PC-3 (cell line): ENCODE results near the gene GRK3. TPM values are rescaled to one million over a fixed set of nuclear protein-coding genes. Genes with fewer than 3 reads are reported as not detected.

Experiments
- ATAC-seq: fragments of 200-7000 bp; cut with Tn5 transposase; 2 replicates; pipeline ENCODE4 v1.9.1; 2020; ENCODE audit warnings: mild to moderate bottlenecking, moderate library complexity
- BruUV-seq: library from RNA; stranded (reverse); fragments of 400-500 nt; replicated peaks from 2 replicates; lab custom pipeline; 2021; lab: Mats Ljungman, UMichigan
- CTCF ChIA-PET: fragments of 300-600 bp; sonication (Branson Sonifier 250); formaldehyde crosslinking; loops from one replicate; lab custom pipeline; 2022; ENCODE audit warnings: antibody characterized with exemption; lab: Charles Lee
- POLR2A ChIA-PET: fragments of 300-600 bp; sonication (Branson Sonifier 250); formaldehyde crosslinking; loops from one replicate; lab custom pipeline; 2022; ENCODE audit warnings: antibody characterized with exemption; ENCODE audit not compliant: unreplicated experiment; lab: Charles Lee
- DNase-seq: peaks from one replicate; pipeline ENCODE4 v3.0.0-alpha.2; 2015
- H2AFZ ChIP-seq: fragments of 300-600 bp; sonication (generic); 2 replicates; pipeline ENCODE4 v1.6.0; 2016; ENCODE audit warnings: antibody characterized with exemption, low read length
- H3F3A ChIP-seq: fragments of 300-600 bp; sonication (generic); one replicate; pipeline ENCODE4 v1.6.0; 2017; ENCODE audit warnings: antibody characterized with exemption, low read length, control low read depth, mild to moderate bottlenecking; ENCODE audit not compliant: unreplicated experiment
- H3K27ac ChIP-seq: fragments of 300-600 bp; sonication (generic); 2 replicates; pipeline ENCODE4 v1.5.1; 2016; ENCODE audit warnings: mild to moderate bottlenecking, low read length
- H3K27me3 ChIP-seq: fragments of 300-600 bp; sonication (generic); 2 replicates; pipeline ENCODE4 v1.6.1; 2016; ENCODE audit warnings: low read length, mixed read lengths
- H3K36me3 ChIP-seq: fragments of 300-600 bp; sonication (generic); 2 replicates; pipeline ENCODE4 v1.6.1; 2016; ENCODE audit warnings: low read depth, mixed run types, low read length, mixed read lengths
- H3K4me1 ChIP-seq: fragments of 300-600 bp; sonication (generic); 2 replicates; pipeline ENCODE4 v1.5.1; 2016; ENCODE audit warnings: low read length; ENCODE audit not compliant: insufficient read depth
- H3K4me2 ChIP-seq: fragments of 300-600 bp; sonication (generic); 2 replicates; pipeline ENCODE4 v1.6.0; 2016; ENCODE audit warnings: low read length
- H3K4me3 ChIP-seq: fragments of 300-600 bp; sonication (generic); 2 replicates; pipeline ENCODE4 v1.5.1; 2016; ENCODE audit warnings: mild to moderate bottlenecking, low read length, mixed read lengths
- H3K79me2 ChIP-seq: fragments of 300-600 bp; sonication (generic); 2 replicates; pipeline ENCODE4 v1.6.1; 2017; ENCODE audit warnings: low read length, mixed read lengths
- H3K9ac ChIP-seq: fragments of 300-600 bp; sonication (generic); 2 replicates; pipeline ENCODE4 v1.6.0; 2016; ENCODE audit warnings: mild to moderate bottlenecking, low read length
- H3K9me2 ChIP-seq: fragments of 300-600 bp; sonication (generic); replicated peaks from 2 replicates; pipeline ENCODE4 v1.6.1; 2016; ENCODE audit warnings: mixed run types, low read length, mixed read lengths
- H3K9me3 ChIP-seq: fragments of 300-600 bp; sonication (generic); 2 replicates; pipeline ENCODE4 v1.6.1; 2016; ENCODE audit warnings: low read length, mixed read lengths
- H4K20me1 ChIP-seq: fragments of 300-600 bp; sonication (generic); 2 replicates; pipeline ENCODE4 v1.6.1; 2016; ENCODE audit warnings: low read length, mixed read lengths
- EZH2 ChIP-seq: fragments of 300-600 bp; sonication (generic); IDR thresholded peaks from one replicate; pipeline ENCODE4 v1.6.1; 2017; ENCODE audit warnings: antibody characterized with exemption, mild to moderate bottlenecking, low read length; ENCODE audit not compliant: unreplicated experiment
- EZH2phosphoT487 ChIP-seq: fragments of 300-600 bp; sonication (generic); IDR thresholded peaks from 2 replicates; pipeline ENCODE4 v1.6.1; 2018; ENCODE audit warnings: mild to moderate bottlenecking, antibody characterized with exemption, low read length, borderline replicate concordance
- intact Hi-C: fragments of 100-400 bp; cut with micrococcal nuclease; formaldehyde crosslinking; loops from 2 replicates; pipeline ENCODE4 v1.9.0; 2023
- total RNA-seq: library from RNA; depleted of rRNA; stranded (reverse); fragments of >200 nt; gene quantifications from 2 replicates; pipeline ENCODE4 v1.2.3, GENCODE V29; 2014
- TF ChIP-seq, protein P1 (sequence below): fragments of 300-600 bp; sonication (generic); conservative IDR thresholded peaks from 2 replicates; pipeline ENCODE4 v1.5.1; 2017; ENCODE audit warnings: antibody characterized with exemption, low read depth, mild to moderate bottlenecking, low read length

Gene GRK3
- total RNA-seq, 1 experiment from 2014 or later, result under 0.01 TPM

DNA sequence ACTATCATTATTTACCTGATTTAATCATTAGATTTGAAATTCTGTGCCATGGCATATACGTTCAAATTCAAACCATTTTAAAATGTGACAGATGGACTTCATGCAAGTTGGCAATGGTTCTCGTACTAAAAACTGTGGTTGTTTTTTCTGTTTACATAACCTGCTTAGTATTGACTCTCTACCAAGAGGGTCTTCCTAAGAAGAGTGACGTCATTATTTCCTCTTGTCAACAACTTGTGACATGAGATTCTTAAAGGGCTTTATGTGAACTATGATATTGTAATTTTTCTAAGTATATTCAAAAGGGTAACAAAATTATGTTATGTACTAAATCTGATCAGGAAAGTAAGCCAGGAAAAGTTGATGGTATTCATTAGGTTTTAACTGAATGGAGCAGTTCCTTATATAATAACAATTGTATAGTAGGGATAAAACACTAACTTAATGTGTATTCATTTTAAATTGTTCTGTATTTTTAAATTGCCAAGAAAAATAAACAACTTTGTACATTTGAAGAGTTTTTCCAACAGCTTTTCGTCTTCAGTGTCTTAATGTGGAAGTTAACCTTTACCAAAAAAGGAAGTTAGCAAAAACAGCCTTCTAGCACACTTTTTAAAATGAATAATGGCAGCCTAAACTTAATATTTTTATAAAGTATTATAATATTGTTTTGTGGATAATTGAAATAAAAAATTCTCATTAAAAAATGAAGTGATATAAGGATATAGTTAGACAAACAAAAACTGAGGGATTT lies 87.0 kb downstream of the GRK3 start:
- Histone ChIP-seq H3K9ac (no peak overlapping the region), H3K27ac (no peak overlapping the region), H3K36me3 (no peaks in the 10 kb centered on the region), H4K20me1 (no peaks in the 10 kb centered on the region), H3F3A (no peaks in the 10 kb centered on the region), H3K4me2 (no peak overlapping the region), H3K4me1 (no peaks in the 10 kb centered on the region), H3K4me3 (no peak overlapping the region), H2AFZ (no peak overlapping the region), H3K79me2 (no peaks in the 10 kb centered on the region), H3K9me2 (no peaks in the 10 kb centered on the region), H3K27me3 (peaks cover 11% of the 10 kb centered on the region; the same call in 1 of the 2 replicates), H3K9me3 (no peaks in the 10 kb centered on the region)
- BruUV-seq, result no TSS peak
- ATAC-seq, result no peak
- TF ChIP-seq, protein P1, sequence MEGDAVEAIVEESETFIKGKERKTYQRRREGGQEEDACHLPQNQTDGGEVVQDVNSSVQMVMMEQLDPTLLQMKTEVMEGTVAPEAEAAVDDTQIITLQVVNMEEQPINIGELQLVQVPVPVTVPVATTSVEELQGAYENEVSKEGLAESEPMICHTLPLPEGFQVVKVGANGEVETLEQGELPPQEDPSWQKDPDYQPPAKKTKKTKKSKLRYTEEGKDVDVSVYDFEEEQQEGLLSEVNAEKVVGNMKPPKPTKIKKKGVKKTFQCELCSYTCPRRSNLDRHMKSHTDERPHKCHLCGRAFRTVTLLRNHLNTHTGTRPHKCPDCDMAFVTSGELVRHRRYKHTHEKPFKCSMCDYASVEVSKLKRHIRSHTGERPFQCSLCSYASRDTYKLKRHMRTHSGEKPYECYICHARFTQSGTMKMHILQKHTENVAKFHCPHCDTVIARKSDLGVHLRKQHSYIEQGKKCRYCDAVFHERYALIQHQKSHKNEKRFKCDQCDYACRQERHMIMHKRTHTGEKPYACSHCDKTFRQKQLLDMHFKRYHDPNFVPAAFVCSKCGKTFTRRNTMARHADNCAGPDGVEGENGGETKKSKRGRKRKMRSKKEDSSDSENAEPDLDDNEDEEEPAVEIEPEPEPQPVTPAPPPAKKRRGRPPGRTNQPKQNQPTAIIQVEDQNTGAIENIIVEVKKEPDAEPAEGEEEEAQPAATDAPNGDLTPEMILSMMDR, result no peak
- TF ChIP-seq EZH2 (no peak), EZH2phosphoT487 (no peak)
- CTCF ChIA-PET, result no interaction called here
- POLR2A ChIA-PET, result no interaction called here
- intact Hi-C loops, result no loop called here
- DNase-seq, result no peak

DNA sequence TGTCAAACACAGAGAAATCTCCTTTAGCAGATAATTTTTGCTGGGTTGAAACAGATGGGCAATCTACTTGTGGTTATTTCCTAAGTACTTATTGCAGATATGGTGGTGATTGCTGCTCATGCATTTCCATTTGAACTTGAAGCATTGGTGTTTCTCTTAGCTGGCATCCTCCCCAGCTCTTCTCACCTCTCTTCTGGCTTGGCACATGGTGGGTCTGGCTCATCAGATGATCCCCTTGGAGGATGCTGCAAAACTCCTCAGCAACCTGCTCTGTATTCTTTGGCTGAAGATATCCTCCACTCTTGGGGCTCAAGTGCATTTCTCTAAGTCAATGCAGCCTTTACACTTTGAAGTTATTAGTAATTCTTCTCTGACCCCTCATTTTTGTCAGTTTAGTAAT lies 90.2 kb downstream of the GRK3 start:
- H2AFZ ChIP-seq, result no peak overlapping the region
- DNase-seq (no peak), ATAC-seq (no peak)
- no peaks in the 10 kb centered on the region for H3K9me2 ChIP-seq
- no peak overlapping the region for H3K9ac ChIP-seq
- no peak for TF ChIP-seq EZH2phosphoT487
- no peak for TF ChIP-seq EZH2
- TF ChIP-seq, protein P1, result no peak
- POLR2A ChIA-PET, result no interaction called here
- no peaks in the 10 kb centered on the region for H3K79me2 ChIP-seq
- no peak overlapping the region for H3K4me3 ChIP-seq
- H4K20me1 ChIP-seq, result no peaks in the 10 kb centered on the region
- intact Hi-C loops, result no loop called here
- BruUV-seq, result no TSS peak
- H3K9me3 ChIP-seq, result no peaks in the 10 kb centered on the region
- CTCF ChIA-PET, result no interaction called here
- H3K27ac ChIP-seq, result no peak overlapping the region
- no peaks in the 10 kb centered on the region for H3K36me3 ChIP-seq
- no peak overlapping the region for H3K4me2 ChIP-seq
- H3K27me3 ChIP-seq, result peaks cover 12% of the 10 kb centered on the region; the same call in 1 of the 2 replicates
- H3K4me1 ChIP-seq, result no peaks in the 10 kb centered on the region
- no peaks in the 10 kb centered on the region for H3F3A ChIP-seq

DNA sequence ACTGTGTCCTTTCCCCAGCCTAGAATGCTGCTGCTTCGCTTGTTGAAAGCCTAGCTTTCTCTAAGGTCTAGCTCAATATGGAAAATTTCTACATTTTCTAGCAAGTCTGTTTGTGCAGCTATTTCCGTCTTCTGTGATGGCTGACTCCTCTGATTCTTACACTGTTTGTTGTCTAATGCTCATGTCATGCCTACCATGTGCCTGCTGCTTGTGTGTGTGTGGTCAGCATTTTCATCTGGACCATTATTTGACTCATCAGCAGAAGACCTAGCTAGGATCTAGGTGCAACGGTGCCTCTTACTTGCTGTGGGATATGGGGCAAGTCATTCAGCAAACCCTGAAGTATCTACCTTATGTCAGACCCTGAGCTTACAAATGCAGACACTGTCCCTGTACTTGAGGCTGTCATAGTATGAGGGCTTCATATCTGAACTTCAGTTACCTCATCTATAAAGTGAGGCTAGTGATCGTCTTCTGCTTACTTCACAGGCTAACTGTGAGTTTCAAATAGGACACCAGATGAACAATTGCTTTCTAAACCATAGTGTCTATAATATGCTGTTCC lies 91.0 kb downstream of the GRK3 start:
- Histone ChIP-seq H3K36me3 (no peaks in the 10 kb centered on the region), H3F3A (no peaks in the 10 kb centered on the region), H3K4me3 (no peak overlapping the region), H2AFZ (no peak overlapping the region), H3K9me3 (no peaks in the 10 kb centered on the region), H3K79me2 (no peaks in the 10 kb centered on the region), H3K4me1 (no peaks in the 10 kb centered on the region), H3K4me2 (no peak overlapping the region), H3K9ac (no peak overlapping the region), H3K9me2 (no peaks in the 10 kb centered on the region), H3K27me3 (peaks cover 19% of the 10 kb centered on the region; the same call in 1 of the 2 replicates), H3K27ac (no peak overlapping the region), H4K20me1 (no peaks in the 10 kb centered on the region)
- DNase-seq, result no peak
- TF ChIP-seq EZH2phosphoT487 (no peak), EZH2 (no peak)
- TF ChIP-seq, protein P1, result no peak
- CTCF ChIA-PET, result no interaction called here
- POLR2A ChIA-PET, result no interaction called here
- intact Hi-C loops, result no loop called here
- no TSS peak for BruUV-seq
- no peak for ATAC-seq
